Measurements from ENCODE around the gene SCRN3.

DNA sequence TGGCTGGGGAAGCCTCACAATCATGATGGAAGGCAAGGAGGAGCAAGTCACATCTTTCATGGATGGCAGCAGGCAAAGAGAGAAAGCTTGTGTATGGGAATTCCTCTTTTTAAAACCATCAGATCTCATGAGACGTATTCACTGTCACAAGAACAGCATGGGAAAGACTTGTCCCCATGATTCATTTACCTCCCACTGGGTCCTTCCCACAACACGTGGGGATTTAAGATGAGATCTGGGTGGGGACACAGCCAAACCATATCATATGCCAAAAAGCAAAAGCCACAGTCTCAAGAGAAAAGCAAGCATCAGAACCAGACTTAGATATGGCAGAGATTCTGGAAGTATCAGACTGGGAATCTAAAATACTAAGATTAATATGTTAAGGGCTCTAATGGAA lies 30.0 kb upstream of the SCRN3 start:
- no peak for TF ChIP-seq ZNF274 (IDR thresholded peaks at IDR 0.05; ENCODE audit: low read depth, low read length)
- no peak for TF ChIP-seq YY1 (IDR thresholded peaks at IDR 0.05; ENCODE audit: insufficient read depth, insufficient read length)
- TF ChIP-seq SUZ12 (IDR thresholded peaks at IDR 0.05; ENCODE audit: extremely low read depth, insufficient read depth, insufficient read length): no peak

All from NT2/D1 (cell line).